GM03348 (cell line): Measurements from ENCODE around the gene GPRC5B.

ENCODE experiments used
- DNase-seq: peaks from one replicate; pipeline ENCODE4 v3.0.0; 2012; ENCODE audit warnings: low spot score

The GPRC5B gene

GRCh38 chr16:19812986-19813385, 71.7 kb downstream of the GPRC5B start:
- DNase-seq = no peak

GRCh38 chr16:19810817-19811731, 73.6 kb downstream of the GPRC5B start:
- DNase-seq = peak; percentile 16

GRCh38 chr16:19809693-19810092, 75.0 kb downstream of the GPRC5B start:
- DNase-seq = no peak

GRCh38 chr16:19809121-19809635, 75.5 kb downstream of the GPRC5B start:
- DNase-seq = no peak

GRCh38 chr16:19808061-19808641, 76.5 kb downstream of the GPRC5B start:
- no peak for DNase-seq
